ENCODE results near the gene RNU1-1.
"Not testable (repeated sequence)": the region's sequence is repeated elsewhere in the genome, so short reads cannot be mapped to it uniquely, and the experiment has no call there.

- not testable (repeated sequence) for TF ChIP-seq POLR2AphosphoS5 (IDR thresholded peaks at IDR 0.05; ENCODE audit: low read depth); CTCF (IDR thresholded peaks at IDR 0.05; ENCODE audit: insufficient read depth, low read length); REST (IDR thresholded peaks at IDR 0.05; ENCODE audit: insufficient replicate concordance, low read depth)
These were observed 14.3 kb upstream of the RNU1-1 start for GRCh38 chr1:16528338-16528737.

Data from HL-60 (cell line).